ENCODE results near the gene ZBTB43.
"Not testable (repeated sequence)": the region's sequence is repeated elsewhere in the genome, so short reads cannot be mapped to it uniquely, and the experiment has no call there.

ZBTB43 gene, protein sequence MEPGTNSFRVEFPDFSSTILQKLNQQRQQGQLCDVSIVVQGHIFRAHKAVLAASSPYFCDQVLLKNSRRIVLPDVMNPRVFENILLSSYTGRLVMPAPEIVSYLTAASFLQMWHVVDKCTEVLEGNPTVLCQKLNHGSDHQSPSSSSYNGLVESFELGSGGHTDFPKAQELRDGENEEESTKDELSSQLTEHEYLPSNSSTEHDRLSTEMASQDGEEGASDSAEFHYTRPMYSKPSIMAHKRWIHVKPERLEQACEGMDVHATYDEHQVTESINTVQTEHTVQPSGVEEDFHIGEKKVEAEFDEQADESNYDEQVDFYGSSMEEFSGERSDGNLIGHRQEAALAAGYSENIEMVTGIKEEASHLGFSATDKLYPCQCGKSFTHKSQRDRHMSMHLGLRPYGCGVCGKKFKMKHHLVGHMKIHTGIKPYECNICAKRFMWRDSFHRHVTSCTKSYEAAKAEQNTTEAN

GRCh38 chr9:126804696-126805553 is at the start of gene ZBTB43:
Gene ZBTB43 (plus strand): TSS chr9:126805040. CDS start chr9:126832510, 27,470 bp downstream.
- DNase-seq: peak; percentile 78

GRCh38 chr9:126755317-126755875 is 49.4 kb upstream of the ZBTB43 start:
- DNase-seq: no peak

GRCh38 chr9:126756238-126756637 is 48.6 kb upstream of the ZBTB43 start:
- DNase-seq: no peak

- no peak for DNase-seq
Measured at GRCh38 chr9:126756876-126757415, 47.9 kb upstream of the ZBTB43 start.

- DNase-seq: no peak
Measured at GRCh38 chr9:126758916-126759585, 45.8 kb upstream of the ZBTB43 start.

GRCh38 chr9:126761274-126761673 is 43.6 kb upstream of the ZBTB43 start:
- no peak for DNase-seq

- no peak for DNase-seq
Measured at GRCh38 chr9:126763130-126763764, 41.6 kb upstream of the ZBTB43 start.

DNA sequence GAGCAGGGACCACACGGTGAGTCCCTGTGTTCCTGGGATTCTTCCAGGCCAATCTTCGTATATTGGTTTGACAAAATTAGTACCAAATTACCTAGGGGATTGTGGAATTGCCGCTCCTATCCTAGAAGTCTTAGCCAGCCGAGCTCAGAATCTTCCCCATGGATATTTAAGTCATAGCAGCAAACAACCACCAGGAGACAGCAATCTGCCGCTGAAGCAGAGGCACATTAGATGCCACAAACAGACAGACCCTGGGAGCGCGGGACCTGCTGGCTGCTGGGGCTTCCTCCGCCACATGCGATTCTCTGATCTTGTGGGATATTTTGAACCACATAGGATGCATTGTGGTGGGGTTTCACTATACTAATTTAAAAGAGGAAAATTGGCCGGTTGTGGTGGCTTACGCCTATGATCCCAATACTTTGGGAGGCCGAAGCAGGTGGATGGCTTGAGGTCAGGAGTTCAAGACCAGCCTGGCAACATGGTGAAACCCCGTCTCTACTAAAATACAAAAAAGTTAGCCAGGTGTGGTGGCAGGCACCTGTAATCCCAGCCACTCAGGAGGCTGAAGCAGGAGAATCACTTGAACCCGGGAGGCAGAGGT is 31.7 kb upstream of the ZBTB43 start:
- no peak for DNase-seq

DNA sequence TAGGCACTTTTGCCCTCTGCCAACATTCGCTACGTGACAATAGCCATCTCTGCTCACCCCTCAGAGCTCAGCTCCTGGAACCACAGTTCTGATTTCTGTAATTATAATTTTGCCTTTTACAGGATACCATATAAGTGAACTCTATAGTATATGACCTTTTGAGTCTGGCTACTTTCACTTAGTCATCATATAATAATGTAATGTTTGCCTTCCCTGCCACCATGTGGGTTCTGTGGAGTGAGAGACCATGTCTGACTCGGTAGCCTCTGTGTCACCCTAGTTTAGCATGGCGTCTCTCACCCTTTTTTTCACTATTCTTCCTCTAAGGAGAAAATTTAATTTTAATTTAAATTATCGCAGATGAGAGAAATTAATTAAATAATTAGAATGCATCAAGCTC is 28.9 kb upstream of the ZBTB43 start:
- DNase-seq: no peak

DNA sequence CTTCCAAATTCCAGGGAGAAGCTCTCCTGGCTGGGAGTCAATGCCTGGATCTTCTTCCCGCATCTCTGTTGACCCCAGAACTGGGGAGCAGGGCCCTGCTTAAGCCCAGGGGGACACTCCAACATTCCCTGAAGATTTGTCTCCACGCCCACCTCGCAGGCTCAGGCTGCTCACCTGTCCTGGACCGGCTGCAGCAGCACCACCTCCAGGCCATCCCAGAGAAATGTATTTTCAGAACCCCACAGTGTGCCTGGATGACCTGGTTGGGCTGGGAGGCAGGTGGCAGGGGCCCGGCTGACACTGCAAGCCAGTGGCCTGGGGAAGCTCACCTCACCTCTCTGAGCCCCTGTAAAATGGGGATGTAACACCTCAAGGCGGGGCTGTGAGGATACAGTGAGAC is 27.1 kb upstream of the ZBTB43 start:
- no peak for DNase-seq

- DNase-seq: no peak
Measured at GRCh38 chr9:126778141-126778540, 26.7 kb upstream of the ZBTB43 start.

GRCh38 chr9:126778696-126779095 is 26.1 kb upstream of the ZBTB43 start:
- DNase-seq: not testable (repeated sequence)

DNA sequence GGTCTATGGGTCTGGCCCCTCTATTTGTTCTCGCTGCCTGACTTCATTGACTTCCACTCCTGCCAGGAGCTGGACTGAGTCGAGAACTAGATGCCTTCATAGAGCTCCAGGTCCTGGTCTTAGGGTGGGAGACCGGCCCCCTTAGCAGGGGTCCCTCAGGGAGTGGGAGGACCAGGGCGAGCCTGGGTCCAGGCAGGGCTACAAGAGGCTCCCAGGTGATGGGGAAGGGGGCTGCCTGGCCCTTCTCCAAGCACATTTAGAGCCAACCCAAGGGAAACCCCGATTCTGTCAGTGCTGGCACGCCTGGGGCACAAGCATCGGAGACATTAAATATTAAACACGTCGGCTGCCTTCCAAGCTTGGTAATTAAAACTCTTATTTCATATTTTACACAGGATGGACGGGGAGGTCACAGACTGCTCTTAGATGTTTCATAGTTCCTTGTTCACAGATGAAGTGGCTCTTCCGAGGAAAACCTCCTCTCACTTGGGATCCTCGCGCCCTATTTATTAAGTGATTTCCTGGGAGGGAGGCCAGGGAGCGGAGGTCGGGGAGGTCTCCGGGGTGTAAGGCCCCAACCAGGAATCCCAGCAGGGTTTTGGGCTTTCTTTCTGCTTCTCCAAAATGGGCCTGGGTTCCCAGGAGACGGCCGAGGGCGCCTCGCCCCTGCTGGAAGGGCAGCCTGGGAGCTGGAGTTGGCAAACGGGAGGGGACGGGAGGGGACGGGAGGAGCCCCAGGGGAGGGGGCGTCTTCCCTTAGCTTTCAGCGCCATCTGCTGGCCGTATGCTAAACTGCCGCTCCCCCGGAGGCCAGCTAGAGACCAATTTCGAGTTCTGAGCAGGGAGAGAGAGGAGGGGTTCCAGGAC is 23.4 kb upstream of the ZBTB43 start:
- no peak for DNase-seq

- no peak for DNase-seq
Measured at GRCh38 chr9:126782053-126782388, 22.8 kb upstream of the ZBTB43 start.

DNA sequence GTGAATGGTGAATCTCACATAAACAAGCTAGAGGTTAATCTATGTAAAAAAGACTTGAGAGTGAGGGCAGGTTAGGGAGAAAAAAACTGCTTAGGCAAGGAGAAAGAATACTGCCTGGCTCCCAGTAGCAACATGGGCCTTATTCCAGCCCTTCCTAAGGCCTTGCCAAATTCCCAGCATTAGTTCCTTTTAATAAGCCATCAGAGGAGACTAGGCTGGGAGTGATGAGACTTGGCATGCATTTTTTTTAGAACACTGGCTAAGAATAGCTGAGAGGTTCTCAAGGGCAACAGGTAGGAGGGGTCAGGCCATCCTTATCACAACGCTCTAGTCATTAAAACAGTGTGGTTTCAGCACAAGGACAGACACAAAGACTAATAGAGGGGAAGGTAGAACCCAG is 20.9 kb upstream of the ZBTB43 start:
- no peak for DNase-seq

DNA sequence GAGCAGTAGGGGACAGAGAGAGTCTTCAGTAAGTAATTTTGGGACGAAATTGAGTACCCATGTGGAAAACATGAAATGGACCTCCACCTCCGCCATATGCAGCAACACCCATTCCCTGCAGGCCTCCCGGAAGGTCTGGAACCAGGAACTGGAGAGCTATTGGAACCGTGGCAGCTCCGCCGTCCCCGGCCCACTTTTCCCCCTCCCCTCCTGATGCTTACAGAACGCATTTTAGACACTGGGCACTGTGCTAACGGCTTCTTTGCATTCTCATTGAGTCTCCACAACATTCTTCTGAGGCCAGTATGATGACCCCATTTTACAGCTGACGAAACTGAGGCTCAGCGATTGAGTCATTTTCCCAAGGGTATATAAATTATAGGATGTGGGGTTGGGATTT is 20.4 kb upstream of the ZBTB43 start:
- no peak for DNase-seq

DNA sequence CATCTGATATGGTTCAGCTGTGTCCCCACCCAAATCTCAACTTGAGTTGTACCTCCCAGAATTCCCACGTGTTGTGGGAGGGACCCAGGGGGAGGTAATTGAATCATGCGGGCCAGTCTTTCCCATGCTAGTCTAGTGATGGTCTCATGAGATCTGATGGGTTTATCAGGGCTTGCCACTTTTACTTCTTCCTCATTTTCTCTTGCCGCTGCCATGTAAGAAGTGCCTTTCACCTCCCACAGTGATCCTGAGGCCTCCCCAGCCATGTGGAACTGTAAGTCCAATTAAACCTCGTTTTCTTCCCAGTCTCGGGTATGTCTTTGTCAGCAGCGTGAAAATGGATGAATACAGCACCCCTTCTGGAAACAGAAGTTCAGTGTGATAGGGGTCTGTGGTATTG is 20.0 kb upstream of the ZBTB43 start:
- not testable (repeated sequence) for DNase-seq

DNA sequence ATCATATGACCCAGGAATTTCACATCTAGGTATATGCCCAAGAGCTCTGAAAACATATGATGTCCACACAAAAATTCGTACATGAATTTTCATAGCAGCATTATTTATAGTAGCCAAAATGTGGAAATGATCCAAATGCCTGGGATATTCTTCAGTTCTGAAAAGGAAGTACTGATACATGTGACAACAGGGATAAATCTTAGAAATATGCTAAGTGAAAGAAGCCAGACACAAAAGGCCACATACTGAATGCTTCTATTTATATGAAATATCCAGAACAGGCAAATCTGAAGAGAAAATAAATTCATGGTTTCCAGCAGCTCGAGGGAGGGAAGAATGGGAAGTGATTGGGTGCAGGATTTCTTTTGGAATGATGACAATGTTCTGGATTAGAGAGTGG is 16.8 kb upstream of the ZBTB43 start:
- no peak for DNase-seq

GRCh38 chr9:126788634-126789349 is 16.0 kb upstream of the ZBTB43 start:
- DNase-seq: no peak

DNA sequence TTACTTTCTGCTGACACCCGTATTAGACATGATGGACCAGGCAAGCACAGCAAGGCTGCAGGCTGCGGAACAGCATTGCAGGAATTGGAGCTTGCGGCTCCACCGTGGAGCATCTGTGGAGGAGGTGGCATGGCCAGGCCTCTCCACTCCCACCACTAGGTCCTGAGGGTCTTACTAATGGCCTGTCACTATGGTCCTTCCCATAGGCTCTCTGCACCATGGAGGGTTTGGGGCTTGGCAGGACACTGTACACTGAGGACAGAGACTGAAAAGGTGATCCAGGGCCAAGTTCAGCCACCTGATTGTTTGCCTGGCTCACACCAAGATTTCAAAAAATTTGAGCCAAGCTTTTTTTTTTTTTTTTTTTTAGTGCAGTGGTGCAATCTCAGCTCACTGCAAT is 14.3 kb upstream of the ZBTB43 start:
- no peak for DNase-seq
